GM18508 (cell line): ENCODE data around the gene CHCHD4.

Source experiments
- ATAC-seq: cut with Tn5 transposase; IDR thresholded peaks from one replicate; pipeline ENCODE4 v1.9.1; 2021; ENCODE audit warnings: moderate number of reproducible peaks; ENCODE audit not compliant: insufficient read depth, unreplicated experiment

CHCHD4 gene

DNA sequence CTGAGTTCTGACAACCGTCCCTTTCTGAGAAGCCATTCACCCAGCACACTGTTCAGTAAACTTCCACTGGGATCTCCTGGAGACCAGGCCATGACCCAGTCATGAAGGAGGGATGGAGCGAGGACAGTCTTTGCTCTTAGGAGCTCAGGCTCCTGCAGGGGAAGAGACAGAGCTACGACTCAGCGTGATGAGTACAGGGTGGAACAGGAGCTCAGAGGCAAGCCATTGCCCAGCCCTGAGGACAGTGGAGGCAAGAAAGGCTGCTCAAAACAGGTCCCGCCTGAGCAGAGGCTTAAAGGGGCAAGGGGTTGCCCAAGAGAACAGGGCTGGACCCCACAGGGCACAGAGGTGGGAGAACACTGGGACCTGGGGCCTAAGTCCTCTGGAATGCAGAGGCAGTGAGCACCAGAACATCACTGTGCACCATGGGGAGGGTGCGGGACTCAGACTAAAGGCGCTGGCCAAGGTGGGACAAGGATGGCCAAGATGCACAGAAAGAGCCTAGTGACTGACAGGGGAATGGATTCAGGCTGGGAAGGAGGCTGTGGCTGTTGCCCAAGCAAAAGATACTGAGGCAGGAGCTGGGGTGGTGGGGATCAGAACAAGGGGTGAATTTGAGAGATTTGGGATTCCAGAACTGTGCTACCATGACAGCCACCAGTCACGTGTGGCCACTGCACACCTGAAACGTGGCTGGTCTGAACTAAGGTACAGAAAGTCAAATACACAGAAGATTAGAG lies 26.0 kb upstream of the CHCHD4 start:
- ATAC-seq = no peak

DNA sequence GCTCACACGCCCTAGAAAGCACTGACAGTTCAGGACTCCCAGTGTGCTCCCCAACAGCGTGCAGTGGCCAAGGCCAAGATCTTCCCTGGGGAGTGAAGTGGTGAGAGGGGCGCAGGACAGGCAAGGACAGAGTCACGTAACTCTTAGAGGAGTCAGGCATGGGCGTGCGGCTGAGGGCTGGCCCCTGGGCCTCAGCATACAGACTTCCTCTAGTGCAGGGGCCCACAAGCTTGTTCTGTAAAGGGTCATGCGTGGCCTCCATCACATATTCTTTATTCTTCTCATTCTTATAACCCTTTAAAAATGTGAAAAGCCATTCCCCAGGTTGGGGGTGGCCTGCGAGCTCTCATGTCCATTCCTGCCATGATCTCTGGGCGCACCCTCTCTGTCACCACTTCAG lies 25.4 kb upstream of the CHCHD4 start:
- ATAC-seq = no peak

- no peak for ATAC-seq
Observed at GRCh38 chr3:14148041-14148985, 23.6 kb upstream of the CHCHD4 start.

- ATAC-seq = no peak
Observed at GRCh38 chr3:14147617-14148016, 22.9 kb upstream of the CHCHD4 start.

DNA sequence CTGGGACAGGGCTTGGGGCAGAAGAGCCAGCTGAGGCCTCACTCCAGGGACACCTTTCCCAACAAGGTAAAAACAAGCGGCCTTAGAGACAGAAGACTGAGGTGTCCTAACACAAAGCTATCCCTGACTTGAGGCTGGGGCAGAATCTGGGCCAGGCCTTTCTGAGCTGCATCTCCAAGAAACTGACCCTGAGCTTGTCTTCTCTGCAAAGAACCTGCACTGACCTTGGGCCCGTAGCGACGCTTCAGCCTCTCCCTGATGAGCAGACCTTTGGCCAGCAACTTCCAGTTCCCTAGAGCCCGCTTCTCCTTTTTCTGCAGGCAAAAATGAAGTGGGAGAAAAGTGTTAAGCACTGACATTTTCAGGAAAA lies 22.4 kb upstream of the CHCHD4 start:
- ATAC-seq = no peak

- ATAC-seq = no peak
Observed at GRCh38 chr3:14146381-14147065, 21.9 kb upstream of the CHCHD4 start.

DNA sequence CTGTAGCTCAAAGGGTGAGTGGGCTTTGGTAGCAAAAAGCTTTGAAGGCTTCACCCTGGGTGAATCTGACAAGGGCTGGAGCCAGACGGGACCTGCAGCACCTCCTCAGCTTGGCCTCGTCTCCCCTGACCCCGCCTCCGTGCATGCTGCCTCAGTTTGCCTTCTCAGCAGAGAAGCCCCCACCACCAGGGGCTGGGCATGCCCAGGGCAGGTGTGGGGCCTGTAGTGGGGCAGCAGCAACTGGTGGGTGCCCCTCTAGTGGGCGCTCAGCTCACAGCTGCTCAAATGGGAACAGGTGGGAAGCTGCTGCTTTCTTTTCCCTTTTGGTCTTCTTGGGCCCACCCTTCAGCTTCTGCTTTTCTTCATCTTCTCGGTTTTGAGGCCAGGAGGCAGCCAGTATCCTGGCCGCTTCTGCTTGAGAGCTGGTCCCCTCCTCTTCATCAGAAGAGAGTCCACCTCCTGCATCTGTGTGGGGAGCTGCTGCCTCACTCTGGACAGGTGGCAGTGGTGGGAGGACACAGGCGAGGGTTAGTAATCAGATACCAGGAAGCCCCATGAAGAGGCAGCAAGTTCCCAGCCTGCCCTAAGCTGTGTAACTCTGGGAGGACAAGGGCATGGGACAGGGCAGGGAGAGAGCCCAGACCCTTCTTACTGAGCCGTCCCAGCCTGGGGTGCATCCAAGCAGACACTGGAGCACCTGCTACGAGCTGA lies 21.2 kb upstream of the CHCHD4 start:
- ATAC-seq = no peak

DNA sequence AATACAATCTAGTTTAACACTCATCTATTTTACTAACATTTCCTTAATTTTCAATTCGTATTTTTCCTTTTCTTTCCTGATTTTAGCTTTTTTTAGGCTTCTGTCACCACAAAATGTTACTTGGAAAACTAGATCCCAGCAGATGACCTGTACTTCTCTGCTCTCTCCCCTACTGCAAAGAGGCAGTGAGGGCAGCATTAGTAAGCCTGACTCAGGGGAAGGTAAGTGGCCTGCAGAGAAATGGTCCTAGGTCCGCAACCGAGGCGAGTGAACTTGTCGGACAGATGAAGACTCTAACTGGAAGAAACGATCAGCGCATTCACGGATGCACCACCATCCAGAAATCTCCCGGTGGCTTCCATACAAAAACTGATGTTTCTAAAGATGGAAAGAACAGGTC lies 20.6 kb upstream of the CHCHD4 start:
- ATAC-seq = no peak

DNA sequence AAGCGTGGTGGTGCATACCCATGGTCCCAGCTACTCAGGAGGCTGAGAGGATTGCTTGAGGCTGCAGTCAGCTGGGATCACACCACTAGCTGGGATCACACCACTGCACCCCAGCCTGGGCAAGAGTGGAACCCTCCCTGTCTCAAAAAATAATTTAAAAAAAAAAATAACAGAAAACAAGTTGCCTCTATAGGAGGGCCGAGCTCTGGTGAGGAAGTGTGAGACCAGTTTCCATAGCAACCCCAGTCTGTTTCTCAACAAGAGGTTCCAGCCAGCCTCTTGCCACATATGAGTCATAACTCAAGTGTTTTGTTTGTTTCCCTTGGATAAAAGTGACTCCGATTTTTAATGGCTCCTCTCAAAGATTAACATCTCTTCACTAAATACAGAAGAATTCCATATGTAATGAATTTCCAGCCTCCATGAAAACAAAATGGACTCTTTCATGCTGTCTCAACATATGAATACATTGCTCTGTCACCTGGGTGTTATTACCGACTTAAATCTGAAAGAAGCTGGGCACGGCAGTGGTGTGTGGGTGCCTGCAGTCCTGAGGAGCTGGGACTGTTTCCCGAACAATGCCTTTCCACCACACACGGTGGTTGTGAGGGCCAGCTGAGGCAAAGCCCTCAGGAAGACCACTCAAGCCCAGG lies 19.9 kb upstream of the CHCHD4 start:
- peak; percentile 90 for ATAC-seq

DNA sequence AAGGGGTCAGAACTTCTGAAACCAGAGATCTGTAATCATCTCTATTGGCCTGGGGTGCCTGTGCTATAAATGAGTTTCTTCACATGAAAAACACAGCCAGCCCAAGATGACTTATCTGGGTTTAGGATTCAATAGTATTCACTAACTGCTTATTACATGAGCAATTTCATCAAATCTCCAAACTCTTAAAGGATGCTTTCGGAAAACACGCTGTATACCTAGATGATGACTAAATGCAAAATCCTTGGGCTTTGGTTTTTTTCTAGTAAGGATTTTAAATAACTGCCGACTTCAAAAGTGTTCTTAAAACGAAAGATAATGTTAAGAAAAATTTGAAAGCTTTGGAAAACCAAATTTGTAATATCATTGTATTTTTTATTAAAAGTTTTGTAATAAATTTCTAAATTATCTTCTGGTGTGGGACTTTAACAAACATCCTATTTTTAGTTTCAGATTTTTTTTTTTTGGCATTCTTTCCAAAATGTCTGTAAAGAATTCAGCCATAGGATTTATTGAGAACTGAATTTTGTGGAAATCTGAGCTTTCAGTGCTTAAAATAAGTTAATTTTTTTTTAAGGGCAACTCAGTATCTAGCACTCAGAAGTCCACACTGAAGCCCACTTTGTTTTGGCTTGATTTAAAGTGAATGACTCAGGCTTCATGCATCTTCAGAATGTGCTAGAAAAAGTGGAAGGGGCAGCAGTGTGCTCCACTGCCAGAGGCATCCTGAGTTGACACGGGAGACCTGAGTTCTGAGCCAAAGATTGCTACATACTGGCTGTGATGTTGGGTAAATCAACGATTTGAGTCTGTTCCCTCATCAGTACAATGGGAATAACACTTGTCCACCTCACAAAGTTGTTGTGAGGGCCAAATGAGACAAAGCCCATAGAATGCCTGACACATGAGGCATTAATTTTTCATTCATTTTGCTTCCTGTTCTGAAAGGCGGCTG lies 18.9 kb upstream of the CHCHD4 start:
- no peak for ATAC-seq

DNA sequence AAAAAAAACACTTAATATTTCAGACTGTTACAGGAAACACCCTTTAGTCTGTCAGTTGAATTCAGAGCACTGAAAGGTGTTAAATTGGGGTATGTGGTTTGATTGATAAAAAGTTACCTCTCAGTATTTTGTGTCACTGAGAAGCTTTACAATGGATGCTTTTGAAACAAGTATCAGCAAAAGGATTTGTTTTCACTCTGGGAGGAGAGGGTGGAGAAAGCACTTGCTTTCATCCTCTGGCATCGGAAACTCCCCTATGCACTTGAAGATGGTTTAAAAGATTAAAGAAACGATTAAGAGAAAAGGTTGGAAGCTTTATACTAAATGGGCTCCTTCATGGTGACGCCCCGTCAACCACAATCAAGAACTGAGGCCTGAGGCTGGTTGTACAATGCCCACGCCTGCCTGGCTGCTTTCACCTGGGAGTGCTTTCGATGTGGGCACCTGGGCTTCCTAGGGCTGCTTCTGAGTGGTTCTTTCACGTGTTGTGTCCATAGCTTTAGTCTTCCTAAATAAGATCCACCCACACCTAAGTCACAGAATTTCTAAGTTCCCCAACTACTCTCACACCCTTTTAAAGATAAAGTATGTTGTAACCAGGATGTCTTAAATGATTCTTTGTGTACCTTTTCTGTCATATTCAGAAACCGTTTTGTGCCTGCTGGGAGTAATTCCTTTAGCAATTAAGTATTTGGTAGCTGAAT lies 18.0 kb upstream of the CHCHD4 start:
- ATAC-seq = no peak

DNA sequence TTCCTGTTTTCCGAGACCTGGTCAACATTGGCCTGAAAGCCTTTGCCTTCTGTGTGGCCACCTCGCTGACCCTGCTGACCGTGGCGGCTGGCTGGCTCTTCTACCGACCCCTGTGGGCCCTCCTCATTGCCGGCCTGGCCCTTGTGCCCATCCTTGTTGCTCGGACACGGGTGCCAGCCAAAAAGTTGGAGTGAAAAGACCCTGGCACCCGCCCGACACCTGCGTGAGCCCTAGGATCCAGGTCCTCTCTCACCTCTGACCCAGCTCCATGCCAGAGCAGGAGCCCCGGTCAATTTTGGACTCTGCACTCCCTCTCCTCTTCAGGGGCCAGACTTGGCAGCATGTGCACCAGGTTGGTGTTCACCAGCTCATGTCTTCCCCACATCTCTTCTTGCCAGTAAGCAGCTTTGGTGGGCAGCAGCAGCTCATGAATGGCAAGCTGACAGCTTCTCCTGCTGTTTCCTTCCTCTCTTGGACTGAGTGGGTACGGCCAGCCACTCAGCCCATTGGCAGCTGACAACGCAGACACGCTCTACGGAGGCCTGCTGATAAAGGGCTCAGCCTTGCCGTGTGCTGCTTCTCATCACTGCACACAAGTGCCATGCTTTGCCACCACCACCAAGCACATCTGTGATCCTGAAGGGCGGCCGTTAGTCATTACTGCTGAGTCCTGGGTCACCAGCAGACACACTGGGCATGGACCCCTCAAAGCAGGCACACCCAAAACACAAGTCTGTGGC lies 17.1 kb upstream of the CHCHD4 start:
- no peak for ATAC-seq

- no peak for ATAC-seq
Observed at GRCh38 chr3:14141144-14141543, 16.5 kb upstream of the CHCHD4 start.

GRCh38 chr3:14140668-14141067 lies 16.0 kb upstream of the CHCHD4 start:
- no peak for ATAC-seq

DNA sequence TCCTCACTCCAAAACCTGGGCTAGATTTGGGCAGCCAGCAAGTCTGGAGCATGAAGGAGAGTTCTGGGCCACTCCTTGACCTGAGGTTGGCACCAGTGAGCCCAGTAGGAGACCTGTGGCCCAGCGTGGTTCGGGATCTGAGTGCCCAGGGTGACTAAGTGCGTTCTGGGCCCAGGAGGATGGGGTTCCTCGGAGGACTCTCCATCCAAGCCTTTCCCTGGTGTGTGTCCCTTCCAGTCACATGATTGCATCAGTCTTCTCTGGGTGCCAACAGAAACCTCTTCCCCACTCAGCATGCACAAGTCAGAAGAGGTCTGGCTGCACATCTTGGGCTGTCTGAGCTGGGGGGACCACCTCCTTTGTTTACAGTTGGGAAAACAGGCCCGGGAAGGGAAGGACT lies 15.1 kb upstream of the CHCHD4 start:
- ATAC-seq = no peak

DNA sequence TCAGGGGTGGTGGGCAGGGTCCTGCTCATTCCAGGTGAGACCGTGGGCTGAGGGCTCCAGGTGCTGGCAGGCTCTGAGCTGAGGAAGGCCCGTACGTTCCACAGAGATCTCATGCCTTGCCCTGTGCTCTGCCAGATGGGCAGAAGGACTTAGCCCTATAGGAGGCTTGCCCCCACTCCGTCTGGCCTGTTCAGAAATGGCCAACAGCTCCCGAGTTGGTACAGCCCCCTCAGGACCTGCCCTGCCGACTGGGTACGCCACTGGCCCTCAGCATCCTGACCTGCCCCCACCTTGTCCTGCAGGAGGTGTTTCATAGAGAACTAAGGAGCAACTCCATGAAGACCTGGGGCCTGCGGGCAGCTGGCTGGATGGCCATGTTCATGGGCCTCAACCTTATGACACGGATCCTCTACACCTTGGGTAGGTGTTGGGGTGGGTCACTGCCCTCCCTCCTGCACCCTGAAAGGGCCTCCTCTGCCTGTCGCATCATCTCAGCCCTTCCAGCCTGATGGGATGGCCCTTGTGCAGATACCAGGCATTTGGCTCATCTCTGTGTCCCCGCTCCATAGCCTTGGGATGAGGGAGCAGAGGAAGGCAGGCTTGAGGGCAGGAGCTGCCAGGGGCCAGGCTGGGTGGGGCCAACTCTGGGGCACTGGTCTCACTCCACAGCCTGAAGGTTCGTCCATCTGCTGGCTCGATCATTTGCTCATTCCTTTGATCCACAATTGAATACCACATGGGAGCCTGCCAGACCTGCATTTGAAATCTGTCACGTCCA lies 14.4 kb upstream of the CHCHD4 start:
- no peak for ATAC-seq
